Stimulated activated naive CD8-positive, alpha-beta T cell treated with anti-CD3 and anti-CD28 coated beads, Interleukin-15, amount 100 ng/mL, for 72 hours (primary cell): ENCODE results near the gene TMUB1.
A peak's percentile ranks its signal among the peaks of the same experiment; 100 is the strongest.

ENCODE experiments used
- ATAC-seq: fragments of 150-1000 bp; cut with Tn5 transposase; 2 replicates; pipeline ENCODE4 v1.10.0; 2021; ENCODE audit warnings: mild to moderate bottlenecking, moderate library complexity
- DNase-seq, 2 donors: peaks; one replicate each; pipeline ENCODE4 v3.0.0; 2021 to 2022
- H3K27ac Mint-ChIP-seq, 2 donors: one replicate each; pipeline ENCODE4 v1.8.0; 2022; ENCODE audit warnings: mild to moderate bottlenecking in 2 of 2, mixed read lengths in 2 of 2, moderate library complexity in 2 of 2
- H3K27me3 Mint-ChIP-seq: one replicate; pipeline ENCODE4 v1.8.0; 2022; ENCODE audit warnings: mixed read lengths
- H3K4me1 Mint-ChIP-seq: one replicate; pipeline ENCODE4 v1.8.0; 2022; ENCODE audit warnings: mild to moderate bottlenecking, mixed read lengths
- H3K4me3 Mint-ChIP-seq, 2 donors: one replicate each; pipeline ENCODE4 v1.8.0; 2022; ENCODE audit warnings: mild to moderate bottlenecking in 2 of 2, mixed read lengths in 2 of 2, moderate library complexity in 1 of 2
- H3K9me3 Mint-ChIP-seq, 2 donors: one replicate each; pipeline ENCODE4 v1.8.0; 2022; ENCODE audit warnings: mixed read lengths in 2 of 2

TMUB1 gene

GRCh38 chr7:151114151-151115090 is 31.1 kb upstream of the TMUB1 start:
- ATAC-seq = peak; percentile 31
- Mint-ChIP-seq H3K27me3 (peaks cover 23% of the 10 kb centered on the region), H3K4me1 (peaks cover 13% of the 10 kb centered on the region), H3K4me3 (peak overlapping the region; percentile 2 to 4), H3K9me3 (no peaks in the 10 kb centered on the region), H3K27ac (no peak overlapping the region)
- DNase-seq = no peak

GRCh38 chr7:151113344-151114150 is 30.3 kb upstream of the TMUB1 start:
- ATAC-seq (no peak), DNase-seq (no peak)
- H3K4me3 Mint-ChIP-seq = peak overlapping the region in 1 of 2 donors; percentile 22
- H3K9me3 Mint-ChIP-seq = no peaks in the 10 kb centered on the region
- peaks cover 23% of the 10 kb centered on the region for H3K27me3 Mint-ChIP-seq
- no peak overlapping the region for H3K27ac Mint-ChIP-seq
- peaks cover 13% of the 10 kb centered on the region for H3K4me1 Mint-ChIP-seq

GRCh38 chr7:151110941-151111645 is 27.8 kb upstream of the TMUB1 start:
- Mint-ChIP-seq H3K9me3 (no peaks in the 10 kb centered on the region), H3K27me3 (peaks cover 21% of the 10 kb centered on the region), H3K27ac (no peak overlapping the region), H3K4me3 (no peak overlapping the region), H3K4me1 (peaks cover 5% of the 10 kb centered on the region)
- ATAC-seq (peak; percentile 75), DNase-seq (peak; percentile 67 to 74)

GRCh38 chr7:151110236-151110940 is 27.1 kb upstream of the TMUB1 start:
- Mint-ChIP-seq H3K27me3 (peaks cover 15% of the 10 kb centered on the region), H3K4me1 (no peaks in the 10 kb centered on the region), H3K9me3 (no peaks in the 10 kb centered on the region), H3K4me3 (no peak overlapping the region), H3K27ac (no peak overlapping the region)
- no peak for DNase-seq
- ATAC-seq = no peak

- Mint-ChIP-seq H3K27ac (no peak overlapping the region), H3K4me1 (no peaks in the 10 kb centered on the region), H3K4me3 (no peak overlapping the region), H3K27me3 (peaks cover 22% of the 10 kb centered on the region), H3K9me3 (no peaks in the 10 kb centered on the region)
- ATAC-seq (no peak), DNase-seq (no peak)
These were observed 26.1 kb upstream of the TMUB1 start for GRCh38 chr7:151109094-151110048.

GRCh38 chr7:151107882-151108281 is 24.6 kb upstream of the TMUB1 start:
- H3K27ac Mint-ChIP-seq = no peak overlapping the region
- H3K4me1 Mint-ChIP-seq = no peaks in the 10 kb centered on the region
- ATAC-seq (no peak), DNase-seq (no peak)
- H3K4me3 Mint-ChIP-seq = no peak overlapping the region
- H3K27me3 Mint-ChIP-seq = peaks cover 14% of the 10 kb centered on the region
- H3K9me3 Mint-ChIP-seq = no peaks in the 10 kb centered on the region

- H3K4me1 Mint-ChIP-seq = no peaks in the 10 kb centered on the region
- ATAC-seq (no peak), DNase-seq (no peak)
- no peaks in the 10 kb centered on the region for H3K9me3 Mint-ChIP-seq
- H3K27ac Mint-ChIP-seq = no peak overlapping the region
- no peak overlapping the region for H3K4me3 Mint-ChIP-seq
- peaks cover 8% of the 10 kb centered on the region for H3K27me3 Mint-ChIP-seq
These were observed 21.3 kb upstream of the TMUB1 start for GRCh38 chr7:151104411-151105235.

GRCh38 chr7:151103973-151104372 is 20.7 kb upstream of the TMUB1 start:
- no peak overlapping the region for H3K4me3 Mint-ChIP-seq
- no peaks in the 10 kb centered on the region for H3K4me1 Mint-ChIP-seq
- no peak for ATAC-seq
- peaks cover 8% of the 10 kb centered on the region for H3K27me3 Mint-ChIP-seq
- no peak for DNase-seq
- no peak overlapping the region for H3K27ac Mint-ChIP-seq
- H3K9me3 Mint-ChIP-seq = no peaks in the 10 kb centered on the region

- Mint-ChIP-seq H3K27ac (no peak overlapping the region), H3K9me3 (no peaks in the 10 kb centered on the region), H3K4me1 (no peaks in the 10 kb centered on the region), H3K4me3 (no peak overlapping the region), H3K27me3 (peaks cover 8% of the 10 kb centered on the region)
- no peak for ATAC-seq
- DNase-seq = no peak
These were observed 19.7 kb upstream of the TMUB1 start for GRCh38 chr7:151102991-151103390.

- no peak overlapping the region for H3K27ac Mint-ChIP-seq
- H3K9me3 Mint-ChIP-seq = no peaks in the 10 kb centered on the region
- peaks cover 8% of the 10 kb centered on the region for H3K27me3 Mint-ChIP-seq
- ATAC-seq (no peak), DNase-seq (no peak)
- H3K4me1 Mint-ChIP-seq = no peaks in the 10 kb centered on the region
- H3K4me3 Mint-ChIP-seq = no peak overlapping the region
These were observed 18.5 kb upstream of the TMUB1 start for GRCh38 chr7:151101621-151102396.

GRCh38 chr7:151100921-151101320 is 17.6 kb upstream of the TMUB1 start:
- no peaks in the 10 kb centered on the region for H3K4me1 Mint-ChIP-seq
- H3K27ac Mint-ChIP-seq = no peak overlapping the region
- H3K4me3 Mint-ChIP-seq = no peak overlapping the region
- ATAC-seq = no peak
- no peaks in the 10 kb centered on the region for H3K9me3 Mint-ChIP-seq
- H3K27me3 Mint-ChIP-seq = peaks cover 8% of the 10 kb centered on the region
- DNase-seq = no peak

- Mint-ChIP-seq H3K9me3 (no peaks in the 10 kb centered on the region), H3K4me3 (no peak overlapping the region), H3K4me1 (no peaks in the 10 kb centered on the region), H3K27ac (no peak overlapping the region), H3K27me3 (peaks cover 5% of the 10 kb centered on the region)
- DNase-seq (no peak), ATAC-seq (no peak)
These were observed 16.4 kb upstream of the TMUB1 start for GRCh38 chr7:151099486-151100211.
